H1 (cell line): ENCODE results near the gene TRAK1. TPM values are rescaled to one million over a fixed set of nuclear protein-coding genes. Genes with fewer than 3 reads are reported as not detected.

Experiments used
- CTCF ChIA-PET: fragments of 300-600 bp; sonication (Branson Sonifier 250); formaldehyde crosslinking; loops from one replicate; lab custom pipeline; 2021; ENCODE audit not compliant: partially characterized antibody; lab: Charles Lee
- POLR2A ChIA-PET: fragments of 300-600 bp; sonication (Branson Sonifier 250); formaldehyde crosslinking; loops from one replicate; lab custom pipeline; 2021; ENCODE audit warnings: inconsistent platforms; ENCODE audit not compliant: partially characterized antibody; lab: Charles Lee
- DNase-seq, 2 experiments: peaks; one replicate each; pipeline versions ENCODE4 v3.0.0 to v3.0.0-alpha.2; 2010 to 2022; ENCODE audit warnings: low spot score in 2 of 2, low read depth in 1 of 2, mixed read lengths in 1 of 2
- FAIRE-seq: peaks from 2 replicates; lab custom pipeline; 2011; peaks lifted over from hg19 to GRCh38; lab: Jason Lieb, UNC
- H2AFZ ChIP-seq: 2 replicates; pipeline ENCODE4 v1.8.1; 2012; ENCODE audit warnings: low read length, inconsistent platforms
- H2AK5ac ChIP-seq: 2 replicates; pipeline ENCODE4 v1.6.1; 2013; ENCODE audit warnings: low read depth, low read length
- H2BK120ac ChIP-seq: replicated peaks from 2 replicates; pipeline ENCODE3; 2013; ENCODE audit warnings: low read depth, low read length, inconsistent platforms
- H2BK12ac ChIP-seq: 2 replicates; pipeline ENCODE4 v1.6.1; 2013; ENCODE audit warnings: low read depth, low read length
- H2BK15ac ChIP-seq: 2 replicates; pipeline ENCODE4 v1.6.1; 2013; ENCODE audit warnings: low read length
- H2BK20ac ChIP-seq: 2 replicates; pipeline ENCODE4 v1.6.1; 2013; ENCODE audit warnings: low read length
- H2BK5ac ChIP-seq: 2 replicates; pipeline ENCODE4 v1.6.1; 2013; ENCODE audit warnings: low read depth, low read length
- H3K14ac ChIP-seq: 2 replicates; pipeline ENCODE4 v1.6.1; 2013; ENCODE audit warnings: inconsistent platforms; ENCODE audit not compliant: insufficient read length
- H3K18ac ChIP-seq: 2 replicates; pipeline ENCODE4 v1.6.1; 2013; ENCODE audit warnings: low read length; ENCODE audit errors: extremely low read depth
- H3K23ac ChIP-seq: 2 replicates; pipeline ENCODE4 v1.6.1; 2013; ENCODE audit warnings: inconsistent platforms; ENCODE audit not compliant: insufficient read length
- H3K23me2 ChIP-seq: 2 replicates; pipeline ENCODE4 v1.6.1; 2013; ENCODE audit warnings: low read depth, low read length
- H3K27ac ChIP-seq: 2 replicates; pipeline ENCODE4 v1.6.1; 2011; ENCODE audit warnings: low read depth, low read length, inconsistent platforms
- H3K27me3 ChIP-seq, 4 experiments: replicated peaks in 1 of 4; 1 replicate in 1 of 4; 2 replicates in 3 of 4; pipeline versions ENCODE4 v1.6.1 to v1.8.1; 2011 to 2013; ENCODE audit warnings: low read length in 3 of 4, mild to moderate bottlenecking in 3 of 4, inconsistent platforms in 2 of 4, mixed read lengths in 2 of 4, moderate library complexity in 1 of 4; ENCODE audit not compliant: control insufficient read depth in 3 of 4, insufficient read depth in 3 of 4; ENCODE audit errors: extremely low read depth in 1 of 4
- H3K36me3 ChIP-seq, 4 experiments: 2 replicates each; pipeline versions ENCODE4 v1.6.1 to v1.8.1; 2011 to 2013; ENCODE audit warnings: mild to moderate bottlenecking in 4 of 4, low read length in 3 of 4, moderate library complexity in 2 of 4, control low read depth in 1 of 4, inconsistent platforms in 1 of 4; ENCODE audit not compliant: insufficient read depth in 4 of 4, control insufficient read depth in 2 of 4
- H3K4ac ChIP-seq: replicated peaks from 2 replicates; pipeline ENCODE3; 2013; ENCODE audit warnings: low read length, low read depth, mixed read lengths, inconsistent platforms; ENCODE audit not compliant: insufficient read length
- H3K4me1 ChIP-seq, 4 experiments: replicated peaks in 1 of 4; 1 replicate in 1 of 4; 2 replicates in 3 of 4; pipeline versions ENCODE4 v1.6.1 to v1.8.1; 2011 to 2013; ENCODE audit warnings: low read length in 3 of 4, inconsistent platforms in 2 of 4, mixed read lengths in 1 of 4; ENCODE audit not compliant: insufficient read depth in 4 of 4, control insufficient read depth in 3 of 4
- H3K4me2 ChIP-seq, 2 experiments: 2 replicates each; pipeline versions ENCODE4 v1.6.1 to v1.8.1; 2011 to 2013; ENCODE audit warnings: low read depth in 2 of 2, low read length in 2 of 2, control low read depth in 1 of 2, inconsistent platforms in 1 of 2, mild to moderate bottlenecking in 1 of 2; ENCODE audit not compliant: insufficient read depth in 1 of 2
- H3K4me3 ChIP-seq, 4 experiments: fragments of 200-600, 300-600 bp in 1 of 4; sonication (generic), shearing (Covaris generic), sonication (Bioruptor Twin) in 1 of 4; 2 replicates each; pipeline versions ENCODE4 v1.5.1 to v1.8.1; 2011 to 2016; ENCODE audit warnings: low read length in 4 of 4, low read depth in 3 of 4, control low read depth in 2 of 4, inconsistent platforms in 2 of 4, mild to moderate bottlenecking in 2 of 4, mixed read lengths in 1 of 4, moderate library complexity in 1 of 4; ENCODE audit not compliant: insufficient read depth in 2 of 4; ENCODE audit errors: extremely low read depth in 1 of 4
- H3K56ac ChIP-seq: replicated peaks from 2 replicates; pipeline ENCODE3; 2013; ENCODE audit warnings: low read depth, mild to moderate bottlenecking, mixed read lengths, low read length, inconsistent platforms; ENCODE audit not compliant: insufficient read length
- H3K79me1 ChIP-seq: 2 replicates; pipeline ENCODE4 v1.6.1; 2013; ENCODE audit warnings: low read depth, low read length, control low read depth
- H3K79me2 ChIP-seq, 2 experiments: 2 replicates each; pipeline versions ENCODE4 v1.6.1 to v1.8.1; 2012 to 2013; ENCODE audit warnings: low read length in 2 of 2, mild to moderate bottlenecking in 2 of 2, inconsistent platforms in 1 of 2; ENCODE audit not compliant: insufficient read depth in 2 of 2, control insufficient read depth in 1 of 2
- H3K9ac ChIP-seq, 4 experiments: replicated peaks in 1 of 4; 1 replicate in 1 of 4; 2 replicates in 3 of 4; pipeline versions ENCODE4 v1.6.1 to v1.8.1; 2011 to 2013; ENCODE audit warnings: low read depth in 3 of 4, low read length in 3 of 4, control low read depth in 2 of 4, mild to moderate bottlenecking in 2 of 4, moderate library complexity in 2 of 4, inconsistent platforms in 1 of 4; ENCODE audit errors: extremely low read depth in 1 of 4
- H3K9me3 ChIP-seq, 2 experiments: 2 replicates each; pipeline versions ENCODE4 v1.6.1 to v1.8.1; 2012 to 2013; ENCODE audit warnings: mild to moderate bottlenecking in 2 of 2, moderate library complexity in 2 of 2, control low read depth in 1 of 2, inconsistent platforms in 1 of 2, low read depth in 1 of 2, low read length in 1 of 2, mixed read lengths in 1 of 2; ENCODE audit not compliant: insufficient read depth in 2 of 2
- H4K20me1 ChIP-seq, 2 experiments: replicated peaks in 1 of 2; 2 replicates each; pipeline versions ENCODE3 to v1.8.1; 2011 to 2013; ENCODE audit warnings: inconsistent platforms in 2 of 2, low read length in 2 of 2, mild to moderate bottlenecking in 1 of 2; ENCODE audit not compliant: insufficient read depth in 2 of 2, control insufficient read depth in 1 of 2
- H4K5ac ChIP-seq: 2 replicates; pipeline ENCODE4 v1.6.1; 2013; ENCODE audit warnings: low read length, low read depth, mixed read lengths, inconsistent platforms; ENCODE audit not compliant: insufficient read length
- H4K8ac ChIP-seq: 2 replicates; pipeline ENCODE4 v1.8.0; 2013; ENCODE audit warnings: mild to moderate bottlenecking, moderate library complexity, low read length, inconsistent platforms; ENCODE audit not compliant: insufficient read depth; ENCODE audit errors: extremely low read depth
- H4K91ac ChIP-seq: replicated peaks from 2 replicates; pipeline ENCODE3; 2013; ENCODE audit warnings: low read length, mixed read lengths, inconsistent platforms; ENCODE audit not compliant: insufficient read length
- FOSL1 ChIP-seq: IDR thresholded peaks from 2 replicates; pipeline ENCODE4 v1.6.1; 2011; ENCODE audit warnings: mild to moderate bottlenecking, low read depth, low read length, moderate library complexity; ENCODE audit not compliant: insufficient read depth
- KDM1A ChIP-seq: fragments of 200-600, 300-600 bp; sonication (generic); IDR thresholded peaks from 2 replicates; pipeline ENCODE4 v1.7.1; 2016; ENCODE audit warnings: mild to moderate bottlenecking, low read length, borderline replicate concordance
- MAFK ChIP-seq: IDR thresholded peaks from 2 replicates; pipeline ENCODE4 v1.6.1; 2012; ENCODE audit warnings: low read depth, mild to moderate bottlenecking, improper control_type of control experiment, low read length
- RAD21 ChIP-seq, 2 experiments: IDR thresholded peaks in 1 of 2; conservative IDR thresholded peaks in 1 of 2; 2 replicates each; pipeline ENCODE4 v1.6.1; 2011; ENCODE audit warnings: low read depth in 2 of 2, low read length in 2 of 2, improper control_type of control experiment in 1 of 2, inconsistent platforms in 1 of 2, mild to moderate bottlenecking in 1 of 2, moderate library complexity in 1 of 2
- WGBS, 2 experiments: shearing (Covaris generic) in 1 of 2; methylation state at CpG; one replicate each; pipeline versions ENCODE4 v1.1.6 to v1.1.7; 2013 to 2015; ENCODE audit warnings: low lambda C conversion rate in 2 of 2, mixed read lengths in 2 of 2, inconsistent platforms in 1 of 2, low coverage in 1 of 2, missing lambda C conversion rate in 1 of 2; ENCODE audit not compliant: insufficient replicate concordance in 2 of 2, insufficient coverage in 1 of 2, insufficient read length in 1 of 2; ENCODE audit errors: extremely low coverage in 1 of 2, missing lambda C conversion rate in 1 of 2; 5-methylcytosine and 5-hydroxymethylcytosine counted together
- polyA plus RNA-seq, 7 experiments: library from polyadenylated mRNA; depleted of rRNA in 3 of 7; stranded (reverse) in 5 of 7; unstranded in 2 of 7; fragments of >200 nt in 5 of 7; fragments of 200-250 nt in 2 of 7; gene quantifications; 1 replicate in 5 of 7; 2 replicates in 1 of 7; 4 replicates in 1 of 7; pipeline versions ENCODE4 v1.2.1 to v1.2.3, GENCODE V29; 2011 to 2013; ENCODE audit warnings: missing spikeins in 2 of 7, mixed read lengths in 2 of 7
- total RNA-seq: library from RNA; stranded (reverse); fragmentation: NEBNext Ultra II Directional; extraction: Animal tissue kit (Norgen Biotek cat#: 25700); gene quantifications from 2 replicates; pipeline ENCODE4 v1.2.1, GENCODE V29; 2021

The TRAK1 gene
- total and polyA plus RNA-seq, 2 of the 8 experiments (the other 6 are each of a cell fraction or from before 2014, with no cell fraction given): 21.3 to 32.7 TPM

DNA sequence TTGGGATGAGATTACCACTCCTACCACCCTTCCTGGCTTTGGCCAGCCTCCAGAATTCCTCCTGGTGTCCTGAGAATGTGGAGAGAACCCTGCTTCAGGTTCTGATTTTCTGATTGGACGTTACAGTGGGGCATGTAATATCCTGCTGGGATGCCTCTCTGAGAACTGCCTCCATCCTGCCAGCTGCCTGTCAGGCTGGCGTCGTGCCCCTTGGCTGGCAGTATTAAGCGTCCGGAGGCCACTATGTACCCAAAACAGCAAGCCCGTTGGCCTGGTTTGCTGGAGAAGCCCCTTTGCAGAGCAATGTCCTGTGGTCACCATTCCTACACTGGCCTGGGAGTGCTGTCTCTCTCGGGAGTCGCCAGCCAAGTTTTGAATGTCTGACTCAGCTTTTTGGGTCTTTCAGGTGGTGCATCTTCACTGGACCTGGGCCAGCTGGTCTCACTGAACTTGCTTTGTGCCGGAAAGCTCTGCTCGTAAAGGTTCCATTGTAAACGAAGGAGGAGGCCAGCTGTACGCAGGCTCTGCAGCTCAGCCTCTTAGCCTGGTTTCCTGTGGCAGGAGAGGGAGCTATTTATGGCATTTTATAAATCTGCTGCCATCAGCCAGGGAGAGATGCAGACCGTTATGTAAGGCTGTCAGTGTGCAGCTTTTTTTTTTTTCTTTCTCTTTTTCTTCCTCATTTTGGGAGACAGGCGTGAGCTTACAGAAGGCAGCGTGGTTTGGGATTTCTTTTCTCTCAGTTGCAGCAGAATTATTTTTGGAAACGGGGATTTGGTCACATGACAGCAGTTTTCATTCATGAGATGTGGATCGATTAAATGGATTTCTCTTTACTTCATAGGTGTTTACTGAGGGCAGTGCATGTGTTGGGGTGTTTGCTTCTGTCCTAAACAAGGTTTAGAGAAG is 19.0 kb upstream of the TRAK1 start:
- H3K9ac ChIP-seq: no peak overlapping the region; a peak in 1 of 7 replicates

More for the DNA sequence above, 19.0 kb upstream of the TRAK1 start:
- H3K18ac ChIP-seq: no peak overlapping the region
- peaks cover 11% of the 10 kb centered on the region for H3K79me1 ChIP-seq
- peaks cover 0 to 12% (median 9%) of the 10 kb centered on the region in 4 experiments; a peak in 4 of 7 replicates for H3K4me1 ChIP-seq
- H2AK5ac ChIP-seq: 0 out of 2 replicates have a peak overlapping the region, but pooled peaks have one; percentile 42
- H3K56ac ChIP-seq: no peak overlapping the region
- H2BK5ac ChIP-seq: peak overlapping the region; percentile 36; the same call in 1 of the 2 replicates
- H3K4me2 ChIP-seq: 0 out of 4 replicates have a peak overlapping the region, but pooled peaks of 1 of the 2 experiments have one; percentile 14
- DNase-seq (no peak), FAIRE-seq (no peak)
- no peak overlapping the region for H4K5ac ChIP-seq
- H3K79me2 ChIP-seq: peaks cover 0 to 69% of the 10 kb centered on the region in 2 experiments; a peak in 2 of 4 replicates
- 77% methylated on average over 17 of the region's 17 CpGs; no CpG with 5 or more reads in 1 of the 2 experiments for WGBS, 2 experiments
- peak overlapping the region; percentile 2; the same call in 1 of the 2 replicates for H3K27ac ChIP-seq
- ChIA-PET POLR2A (interaction anchor here (1.5 kb wide), 1 partner anchor 9 kb away, joined by 5 read pairs; no protein-coding TSS in a partner anchor), CTCF (interaction anchor here (0.6 to 3.5 kb wide), 5 partner anchors 13 to 97 kb away, joined by 3 to 17 read pairs (median 4); no protein-coding TSS in a partner anchor)
- H2BK15ac ChIP-seq: no peak overlapping the region
- no peak overlapping the region for H4K91ac ChIP-seq
- no peak overlapping the region for H2BK12ac ChIP-seq
- H3K23ac ChIP-seq: no peak overlapping the region
- no peak overlapping the region for H2AFZ ChIP-seq
- H3K4me3 ChIP-seq: no peak overlapping the region
- no peak overlapping the region for H4K8ac ChIP-seq
- H3K14ac ChIP-seq: no peak overlapping the region
- no peak overlapping the region for H2BK20ac ChIP-seq
- no peak for TF ChIP-seq FOSL1
- peak; percentile 65; the same call in 1 of the 2 replicates for TF ChIP-seq KDM1A
- TF ChIP-seq RAD21 (IDR thresholded peaks at IDR 0.05 in 1 of 2, conservative IDR thresholded peaks at IDR 0.05 in 1 of 2; ENCODE audit: low read depth in 2 of 2, low read length in 2 of 2): 0 out of 4 replicates have a peak, but pooled peaks of 1 of the 2 experiments have one; percentile 4
- peak; percentile 65; the same call in 1 of the 2 replicates for TF ChIP-seq MAFK
- TF ChIP-seq, all 59 proteins: peak for 3
- Histone ChIP-seq H3K4ac (no peak overlapping the region), H3K36me3 (no peaks in the 10 kb centered on the region), H3K23me2 (no peaks in the 10 kb centered on the region), H3K9me3 (no peaks in the 10 kb centered on the region), H4K20me1 (no peaks in the 10 kb centered on the region), H3K27me3 (no peaks in the 10 kb centered on the region), H2BK120ac (no peak overlapping the region)
